ENCODE results near the gene PRPSAP2.

DNA sequence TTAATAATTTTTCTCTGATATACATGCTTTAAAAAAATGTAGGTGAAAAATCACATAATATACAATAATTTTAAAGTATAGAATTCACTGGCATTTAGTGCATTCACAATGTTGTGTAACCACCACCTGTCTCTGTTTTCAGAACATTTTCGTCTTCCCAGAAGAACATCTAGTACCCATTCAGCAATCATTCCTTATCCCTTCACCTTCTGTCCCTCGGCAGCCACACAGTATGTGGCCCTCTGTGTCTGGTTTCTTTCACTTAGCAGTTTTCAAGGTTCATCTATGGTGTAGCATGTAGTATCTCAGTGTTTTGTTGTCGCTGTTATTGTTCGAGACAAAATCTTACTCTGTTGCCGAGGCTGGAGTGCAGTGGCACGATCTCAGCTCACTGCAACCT lies 33.6 kb downstream of the PRPSAP2 start:
- TF ChIP-seq, protein P1, sequence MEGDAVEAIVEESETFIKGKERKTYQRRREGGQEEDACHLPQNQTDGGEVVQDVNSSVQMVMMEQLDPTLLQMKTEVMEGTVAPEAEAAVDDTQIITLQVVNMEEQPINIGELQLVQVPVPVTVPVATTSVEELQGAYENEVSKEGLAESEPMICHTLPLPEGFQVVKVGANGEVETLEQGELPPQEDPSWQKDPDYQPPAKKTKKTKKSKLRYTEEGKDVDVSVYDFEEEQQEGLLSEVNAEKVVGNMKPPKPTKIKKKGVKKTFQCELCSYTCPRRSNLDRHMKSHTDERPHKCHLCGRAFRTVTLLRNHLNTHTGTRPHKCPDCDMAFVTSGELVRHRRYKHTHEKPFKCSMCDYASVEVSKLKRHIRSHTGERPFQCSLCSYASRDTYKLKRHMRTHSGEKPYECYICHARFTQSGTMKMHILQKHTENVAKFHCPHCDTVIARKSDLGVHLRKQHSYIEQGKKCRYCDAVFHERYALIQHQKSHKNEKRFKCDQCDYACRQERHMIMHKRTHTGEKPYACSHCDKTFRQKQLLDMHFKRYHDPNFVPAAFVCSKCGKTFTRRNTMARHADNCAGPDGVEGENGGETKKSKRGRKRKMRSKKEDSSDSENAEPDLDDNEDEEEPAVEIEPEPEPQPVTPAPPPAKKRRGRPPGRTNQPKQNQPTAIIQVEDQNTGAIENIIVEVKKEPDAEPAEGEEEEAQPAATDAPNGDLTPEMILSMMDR (IDR thresholded peaks at IDR 0.05) = no peak
- no peak for TF ChIP-seq POLR2A (IDR thresholded peaks at IDR 0.05)
